H1 (cell line): ENCODE data around the gene SMG5. TPM values are rescaled to one million over a fixed set of nuclear protein-coding genes. Genes with fewer than 3 reads are reported as not detected.

ENCODE experiments used
- CTCF ChIA-PET: fragments of 300-600 bp; sonication (Branson Sonifier 250); formaldehyde crosslinking; loops from one replicate; lab custom pipeline; 2021; ENCODE audit not compliant: partially characterized antibody; lab: Charles Lee
- POLR2A ChIA-PET: fragments of 300-600 bp; sonication (Branson Sonifier 250); formaldehyde crosslinking; loops from one replicate; lab custom pipeline; 2021; ENCODE audit warnings: inconsistent platforms; ENCODE audit not compliant: partially characterized antibody; lab: Charles Lee
- DNase-seq, 2 experiments: peaks; one replicate each; pipeline versions ENCODE4 v3.0.0 to v3.0.0-alpha.2; 2010 to 2022; ENCODE audit warnings: low spot score in 2 of 2, low read depth in 1 of 2, mixed read lengths in 1 of 2
- FAIRE-seq: peaks from 2 replicates; lab custom pipeline; 2011; peaks lifted over from hg19 to GRCh38; lab: Jason Lieb, UNC
- H2AFZ ChIP-seq: 2 replicates; pipeline ENCODE4 v1.8.1; 2012; ENCODE audit warnings: low read length, inconsistent platforms
- H2AK5ac ChIP-seq: 2 replicates; pipeline ENCODE4 v1.6.1; 2013; ENCODE audit warnings: low read depth, low read length
- H2BK120ac ChIP-seq: replicated peaks from 2 replicates; pipeline ENCODE3; 2013; ENCODE audit warnings: low read depth, low read length, inconsistent platforms
- H2BK12ac ChIP-seq: 2 replicates; pipeline ENCODE4 v1.6.1; 2013; ENCODE audit warnings: low read depth, low read length
- H2BK15ac ChIP-seq: 2 replicates; pipeline ENCODE4 v1.6.1; 2013; ENCODE audit warnings: low read length
- H2BK20ac ChIP-seq: 2 replicates; pipeline ENCODE4 v1.6.1; 2013; ENCODE audit warnings: low read length
- H2BK5ac ChIP-seq: 2 replicates; pipeline ENCODE4 v1.6.1; 2013; ENCODE audit warnings: low read depth, low read length
- H3K14ac ChIP-seq: 2 replicates; pipeline ENCODE4 v1.6.1; 2013; ENCODE audit warnings: inconsistent platforms; ENCODE audit not compliant: insufficient read length
- H3K18ac ChIP-seq: 2 replicates; pipeline ENCODE4 v1.6.1; 2013; ENCODE audit warnings: low read length; ENCODE audit errors: extremely low read depth
- H3K23ac ChIP-seq: 2 replicates; pipeline ENCODE4 v1.6.1; 2013; ENCODE audit warnings: inconsistent platforms; ENCODE audit not compliant: insufficient read length
- H3K23me2 ChIP-seq: 2 replicates; pipeline ENCODE4 v1.6.1; 2013; ENCODE audit warnings: low read depth, low read length
- H3K27ac ChIP-seq: 2 replicates; pipeline ENCODE4 v1.6.1; 2011; ENCODE audit warnings: low read depth, low read length, inconsistent platforms
- H3K27me3 ChIP-seq, 4 experiments: replicated peaks in 1 of 4; 1 replicate in 1 of 4; 2 replicates in 3 of 4; pipeline versions ENCODE4 v1.6.1 to v1.8.1; 2011 to 2013; ENCODE audit warnings: low read length in 3 of 4, mild to moderate bottlenecking in 3 of 4, inconsistent platforms in 2 of 4, mixed read lengths in 2 of 4, moderate library complexity in 1 of 4; ENCODE audit not compliant: control insufficient read depth in 3 of 4, insufficient read depth in 3 of 4; ENCODE audit errors: extremely low read depth in 1 of 4
- H3K36me3 ChIP-seq, 4 experiments: 2 replicates each; pipeline versions ENCODE4 v1.6.1 to v1.8.1; 2011 to 2013; ENCODE audit warnings: mild to moderate bottlenecking in 4 of 4, low read length in 3 of 4, moderate library complexity in 2 of 4, control low read depth in 1 of 4, inconsistent platforms in 1 of 4; ENCODE audit not compliant: insufficient read depth in 4 of 4, control insufficient read depth in 2 of 4
- H3K4ac ChIP-seq: replicated peaks from 2 replicates; pipeline ENCODE3; 2013; ENCODE audit warnings: low read length, low read depth, mixed read lengths, inconsistent platforms; ENCODE audit not compliant: insufficient read length
- H3K4me1 ChIP-seq, 4 experiments: replicated peaks in 1 of 4; 1 replicate in 1 of 4; 2 replicates in 3 of 4; pipeline versions ENCODE4 v1.6.1 to v1.8.1; 2011 to 2013; ENCODE audit warnings: low read length in 3 of 4, inconsistent platforms in 2 of 4, mixed read lengths in 1 of 4; ENCODE audit not compliant: insufficient read depth in 4 of 4, control insufficient read depth in 3 of 4
- H3K4me2 ChIP-seq, 2 experiments: 2 replicates each; pipeline versions ENCODE4 v1.6.1 to v1.8.1; 2011 to 2013; ENCODE audit warnings: low read depth in 2 of 2, low read length in 2 of 2, control low read depth in 1 of 2, inconsistent platforms in 1 of 2, mild to moderate bottlenecking in 1 of 2; ENCODE audit not compliant: insufficient read depth in 1 of 2
- H3K4me3 ChIP-seq, 4 experiments: fragments of 200-600, 300-600 bp in 1 of 4; sonication (generic), shearing (Covaris generic), sonication (Bioruptor Twin) in 1 of 4; 2 replicates each; pipeline versions ENCODE4 v1.5.1 to v1.8.1; 2011 to 2016; ENCODE audit warnings: low read length in 4 of 4, low read depth in 3 of 4, control low read depth in 2 of 4, inconsistent platforms in 2 of 4, mild to moderate bottlenecking in 2 of 4, mixed read lengths in 1 of 4, moderate library complexity in 1 of 4; ENCODE audit not compliant: insufficient read depth in 2 of 4; ENCODE audit errors: extremely low read depth in 1 of 4
- H3K56ac ChIP-seq: replicated peaks from 2 replicates; pipeline ENCODE3; 2013; ENCODE audit warnings: low read depth, mild to moderate bottlenecking, mixed read lengths, low read length, inconsistent platforms; ENCODE audit not compliant: insufficient read length
- H3K79me1 ChIP-seq: 2 replicates; pipeline ENCODE4 v1.6.1; 2013; ENCODE audit warnings: low read depth, low read length, control low read depth
- H3K79me2 ChIP-seq, 2 experiments: 2 replicates each; pipeline versions ENCODE4 v1.6.1 to v1.8.1; 2012 to 2013; ENCODE audit warnings: low read length in 2 of 2, mild to moderate bottlenecking in 2 of 2, inconsistent platforms in 1 of 2; ENCODE audit not compliant: insufficient read depth in 2 of 2, control insufficient read depth in 1 of 2
- H3K9ac ChIP-seq, 4 experiments: replicated peaks in 1 of 4; 1 replicate in 1 of 4; 2 replicates in 3 of 4; pipeline versions ENCODE4 v1.6.1 to v1.8.1; 2011 to 2013; ENCODE audit warnings: low read depth in 3 of 4, low read length in 3 of 4, control low read depth in 2 of 4, mild to moderate bottlenecking in 2 of 4, moderate library complexity in 2 of 4, inconsistent platforms in 1 of 4; ENCODE audit errors: extremely low read depth in 1 of 4
- H3K9me3 ChIP-seq, 2 experiments: 2 replicates each; pipeline versions ENCODE4 v1.6.1 to v1.8.1; 2012 to 2013; ENCODE audit warnings: mild to moderate bottlenecking in 2 of 2, moderate library complexity in 2 of 2, control low read depth in 1 of 2, inconsistent platforms in 1 of 2, low read depth in 1 of 2, low read length in 1 of 2, mixed read lengths in 1 of 2; ENCODE audit not compliant: insufficient read depth in 2 of 2
- H4K20me1 ChIP-seq, 2 experiments: replicated peaks in 1 of 2; 2 replicates each; pipeline versions ENCODE3 to v1.8.1; 2011 to 2013; ENCODE audit warnings: inconsistent platforms in 2 of 2, low read length in 2 of 2, mild to moderate bottlenecking in 1 of 2; ENCODE audit not compliant: insufficient read depth in 2 of 2, control insufficient read depth in 1 of 2
- H4K5ac ChIP-seq: 2 replicates; pipeline ENCODE4 v1.6.1; 2013; ENCODE audit warnings: low read length, low read depth, mixed read lengths, inconsistent platforms; ENCODE audit not compliant: insufficient read length
- H4K8ac ChIP-seq: 2 replicates; pipeline ENCODE4 v1.8.0; 2013; ENCODE audit warnings: mild to moderate bottlenecking, moderate library complexity, low read length, inconsistent platforms; ENCODE audit not compliant: insufficient read depth; ENCODE audit errors: extremely low read depth
- H4K91ac ChIP-seq: replicated peaks from 2 replicates; pipeline ENCODE3; 2013; ENCODE audit warnings: low read length, mixed read lengths, inconsistent platforms; ENCODE audit not compliant: insufficient read length
- CREB1 ChIP-seq: IDR thresholded peaks from 2 replicates; pipeline ENCODE4 v1.6.1; 2012; ENCODE audit warnings: inconsistent platforms
- WGBS, 2 experiments: shearing (Covaris generic) in 1 of 2; methylation state at CpG; one replicate each; pipeline versions ENCODE4 v1.1.6 to v1.1.7; 2013 to 2015; ENCODE audit warnings: low lambda C conversion rate in 2 of 2, mixed read lengths in 2 of 2, inconsistent platforms in 1 of 2, low coverage in 1 of 2, missing lambda C conversion rate in 1 of 2; ENCODE audit not compliant: insufficient replicate concordance in 2 of 2, insufficient coverage in 1 of 2, insufficient read length in 1 of 2; ENCODE audit errors: extremely low coverage in 1 of 2, missing lambda C conversion rate in 1 of 2; 5-methylcytosine and 5-hydroxymethylcytosine counted together
- polyA plus RNA-seq, 7 experiments: library from polyadenylated mRNA; depleted of rRNA in 3 of 7; stranded (reverse) in 5 of 7; unstranded in 2 of 7; fragments of >200 nt in 5 of 7; fragments of 200-250 nt in 2 of 7; gene quantifications; 1 replicate in 5 of 7; 2 replicates in 1 of 7; 4 replicates in 1 of 7; pipeline versions ENCODE4 v1.2.1 to v1.2.3, GENCODE V29; 2011 to 2013; ENCODE audit warnings: missing spikeins in 2 of 7, mixed read lengths in 2 of 7
- total RNA-seq: library from RNA; stranded (reverse); fragmentation: NEBNext Ultra II Directional; extraction: Animal tissue kit (Norgen Biotek cat#: 25700); gene quantifications from 2 replicates; pipeline ENCODE4 v1.2.1, GENCODE V29; 2021

Gene SMG5
- total and polyA plus RNA-seq, 2 of the 8 experiments (the other 6 are each of a cell fraction or from before 2014, with no cell fraction given), result 32.7 to 98.0 TPM

DNA sequence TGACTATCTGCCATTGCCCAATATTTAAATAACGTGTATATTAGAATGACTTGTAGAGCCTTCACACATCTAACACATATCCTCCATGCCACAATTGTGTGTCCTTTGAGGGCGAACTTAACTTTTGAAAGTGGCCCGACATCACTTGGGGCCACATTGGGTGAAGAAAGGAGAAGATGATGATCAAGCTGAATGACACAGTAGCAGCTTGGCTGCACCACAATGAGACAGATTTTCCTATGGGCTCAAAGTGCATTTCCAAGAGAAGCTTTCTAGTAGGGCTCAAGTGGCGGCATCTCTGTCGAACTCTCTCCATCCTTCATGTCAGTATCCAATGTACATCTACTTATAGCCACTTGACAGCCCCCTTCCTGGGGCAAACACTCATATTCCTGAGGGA lies 44.4 kb downstream of the SMG5 start:
- ChIA-PET POLR2A (interaction anchor here (0.8 to 12.7 kb wide), 6 partner anchors 9 to 42 kb away, joined by 3 to 82 read pairs (median 3); partner anchors contain the start of genes PAQR6 and PMF1), CTCF (interaction anchor here (1.4 to 47.2 kb wide), 6 partner anchors 10 to 208 kb away, joined by 4 to 1265 read pairs (median 6); partner anchors contain the start of genes PAQR6 and SEMA4A)
- Histone ChIP-seq H2AK5ac (no peak overlapping the region), H3K4me3 (no peak overlapping the region), H4K20me1 (peaks cover 2 to 8% of the 10 kb centered on the region in 2 experiments), H2BK120ac (no peak overlapping the region), H4K8ac (no peak overlapping the region), H3K36me3 (peaks cover 22 to 45% (median 29%) of the 10 kb centered on the region in 4 experiments; a peak in 7 of 8 replicates), H2BK12ac (no peak overlapping the region), H2AFZ (no peak overlapping the region), H3K4me1 (no peaks in the 10 kb centered on the region; a peak in 1 of 7 replicates), H3K23ac (no peak overlapping the region), H3K9me3 (no peaks in the 10 kb centered on the region), H3K23me2 (no peaks in the 10 kb centered on the region), H3K79me2 (no peaks in the 10 kb centered on the region), H4K5ac (no peak overlapping the region), H3K9ac (no peak overlapping the region), H4K91ac (no peak overlapping the region), H3K4ac (no peak overlapping the region), H3K27ac (no peak overlapping the region), H2BK5ac (no peak overlapping the region), H3K56ac (no peak overlapping the region), H3K4me2 (no peak overlapping the region), H2BK15ac (no peak overlapping the region), H2BK20ac (no peak overlapping the region), H3K14ac (no peak overlapping the region), H3K79me1 (peaks cover 2% of the 10 kb centered on the region; the same call in 1 of the 2 replicates), H3K18ac (no peak overlapping the region), H3K27me3 (no peaks in the 10 kb centered on the region)
- no peak for FAIRE-seq
- 90% methylated on average over 5 of the region's 5 CpGs; no CpG with 5 or more reads in 1 of the 2 experiments for WGBS, 2 experiments
- no peak for DNase-seq
- no peak for TF ChIP-seq CREB1
